Endothelial cell of umbilical vein (primary cell): ENCODE measurements around the gene AKAP13. TPM values are rescaled to one million over a fixed set of nuclear protein-coding genes. Genes with fewer than 3 reads are reported as not detected.

Experiments
- BruUV-seq: library from RNA; stranded (reverse); fragments of 400-500 nt; replicated peaks from 2 replicates; lab custom pipeline; 2021; lab: Mats Ljungman, UMichigan
- CTCF ChIA-PET: fragments of 300-600, 350-600 bp; sonication (Branson Sonifier 250); formaldehyde crosslinking; loops from one replicate; lab custom pipeline; 2021; ENCODE audit warnings: antibody characterized with exemption, inconsistent platforms; lab: Charles Lee
- POLR2A ChIA-PET: fragments of 300-600, 350-600 bp; sonication (Branson Sonifier 250); formaldehyde crosslinking; loops from one replicate; lab custom pipeline; 2021; ENCODE audit warnings: antibody characterized with exemption, inconsistent platforms; lab: Charles Lee
- DNase-seq: peaks from one replicate; pipeline ENCODE4 v3.0.0-alpha.2; 2011; ENCODE audit warnings: low read depth, low spot score
- FAIRE-seq: peaks from 2 replicates; lab custom pipeline; 2011; peaks lifted over from hg19 to GRCh38; lab: Jason Lieb, UNC
- H2AFZ ChIP-seq: 2 replicates; pipeline ENCODE4 v1.6.0; 2012; ENCODE audit warnings: low read depth, low read length, control low read depth, inconsistent platforms
- H3K27ac ChIP-seq: 2 replicates; pipeline ENCODE4 v1.5.1; 2011; ENCODE audit warnings: low read depth, mild to moderate bottlenecking, control low read depth, low read length, moderate library complexity; ENCODE audit not compliant: insufficient read depth
- H3K27me3 ChIP-seq, 2 experiments: 2 replicates each; pipeline versions ENCODE4 v1.6.0 to v1.6.1; 2011; ENCODE audit warnings: low read length in 2 of 2, mixed read lengths in 1 of 2; ENCODE audit not compliant: control insufficient read depth in 2 of 2, insufficient read depth in 2 of 2
- H3K36me3 ChIP-seq, 2 experiments: 2 replicates in 1 of 2; 3 replicates in 1 of 2; pipeline ENCODE4 v1.5.1; 2011; ENCODE audit warnings: low read length in 2 of 2, mild to moderate bottlenecking in 1 of 2, moderate library complexity in 1 of 2; ENCODE audit not compliant: control insufficient read depth in 2 of 2, insufficient read depth in 2 of 2; ENCODE audit errors: extremely low read depth in 1 of 2
- H3K4me1 ChIP-seq: 3 replicates; pipeline ENCODE4 v1.5.1; 2011; ENCODE audit warnings: mild to moderate bottlenecking, low read length; ENCODE audit not compliant: control insufficient read depth, insufficient read depth; ENCODE audit errors: extremely low read depth
- H3K4me2 ChIP-seq: 2 replicates; pipeline ENCODE4 v1.6.1; 2011; ENCODE audit warnings: low read length, control low read depth, mixed read lengths; ENCODE audit not compliant: insufficient read depth
- H3K4me3 ChIP-seq, 3 experiments: fragments of 200-600 bp in 1 of 3; sonication (generic), shearing (Covaris generic) in 1 of 3; replicated peaks in 1 of 3; 2 replicates each; pipeline ENCODE4 v1.5.1; 2011 to 2016; ENCODE audit warnings: control low read depth in 3 of 3, low read length in 3 of 3, mild to moderate bottlenecking in 2 of 3, inconsistent platforms in 1 of 3, low read depth in 1 of 3, moderate library complexity in 1 of 3; ENCODE audit not compliant: insufficient read depth in 1 of 3
- H3K79me2 ChIP-seq: 2 replicates; pipeline ENCODE4 v1.6.0; 2012; ENCODE audit warnings: low read length, inconsistent platforms; ENCODE audit not compliant: control insufficient read depth, insufficient read depth
- H3K9ac ChIP-seq: replicated peaks from 2 replicates; pipeline ENCODE3; 2011; ENCODE audit warnings: low read length, control low read depth; ENCODE audit not compliant: insufficient read depth; ENCODE audit errors: extremely low read depth
- H3K9me1 ChIP-seq: replicated peaks from 3 replicates; pipeline ENCODE4 v1.6.0; 2011; ENCODE audit warnings: mild to moderate bottlenecking, low read length; ENCODE audit not compliant: control insufficient read depth, insufficient read depth; ENCODE audit errors: extremely low read depth
- H3K9me3 ChIP-seq: replicated peaks from 2 replicates; pipeline ENCODE4 v1.5.1; 2012; ENCODE audit warnings: low read length, inconsistent platforms; ENCODE audit not compliant: control insufficient read depth, insufficient read depth
- H4K20me1 ChIP-seq: replicated peaks from 2 replicates; pipeline ENCODE3; 2011; ENCODE audit warnings: mild to moderate bottlenecking, low read length; ENCODE audit not compliant: control insufficient read depth, insufficient read depth; ENCODE audit errors: extremely low read depth
- CTCF ChIP-seq, 2 donors: IDR thresholded peaks; 1 replicate in 1 of 2; 2 replicates in 1 of 2; pipeline ENCODE4 v1.5.1; 2011; ENCODE audit warnings: low read length in 2 of 2, mild to moderate bottlenecking in 2 of 2, moderate library complexity in 2 of 2, control low read depth in 1 of 2, inconsistent platforms in 1 of 2, low read depth in 1 of 2; ENCODE audit not compliant: insufficient read depth in 1 of 2; ENCODE audit errors: extremely low read depth in 1 of 2
- EZH2 ChIP-seq: IDR thresholded peaks from 2 replicates; pipeline ENCODE4 v1.6.1; 2012; ENCODE audit warnings: borderline replicate concordance, low read depth, mild to moderate bottlenecking, moderate library complexity, low read length, inconsistent platforms; ENCODE audit not compliant: severe bottlenecking
- FOS ChIP-seq: IDR thresholded peaks from 2 replicates; pipeline ENCODE4 v1.6.1; 2011; ENCODE audit warnings: mild to moderate bottlenecking, low read length, moderate library complexity, borderline replicate concordance; ENCODE audit not compliant: insufficient read depth
- GATA2 ChIP-seq: IDR thresholded peaks from 2 replicates; pipeline ENCODE4 v1.7.0; 2011; ENCODE audit warnings: low read depth, mild to moderate bottlenecking, moderate library complexity, mixed read lengths, low read length; ENCODE audit not compliant: insufficient read length, insufficient read depth
- JUN ChIP-seq: IDR thresholded peaks from 2 replicates; pipeline ENCODE4 v1.6.1; 2011; ENCODE audit warnings: borderline replicate concordance, low read depth; ENCODE audit not compliant: insufficient read length, insufficient read depth
- MAX ChIP-seq: IDR thresholded peaks from 2 replicates; pipeline ENCODE4 v1.6.1; 2011; ENCODE audit not compliant: insufficient read depth, insufficient read length
- MYC ChIP-seq: IDR thresholded peaks from one replicate; pipeline ENCODE4 v1.6.1; 2011; ENCODE audit warnings: mild to moderate bottlenecking, low read depth, low read length
- POLR2A ChIP-seq: IDR thresholded peaks from 2 replicates; pipeline ENCODE4 v1.6.1; 2012; ENCODE audit warnings: low read depth, mild to moderate bottlenecking, control low read depth, low read length
- POLR2AphosphoS5 ChIP-seq: IDR thresholded peaks from 2 replicates; pipeline ENCODE4 v1.6.1; 2012; ENCODE audit warnings: low read depth, mild to moderate bottlenecking, control low read depth, low read length, moderate library complexity; ENCODE audit not compliant: insufficient read depth
- dilution Hi-C: fragments of 300-500 bp; cut with MboI; formaldehyde crosslinking; loops from one replicate; pipeline ENCODE4 v1.15.0; 2019; ENCODE audit warnings: low sequenced_read_pairs; ENCODE audit not compliant: extremely low pct_ligation_motif_present
- intact Hi-C: fragments of 100-400 bp; cut with micrococcal nuclease; formaldehyde crosslinking; loops from one replicate; pipeline ENCODE4 v1.10.0; 2022
- polyA plus RNA-seq, 4 experiments: library from polyadenylated mRNA; depleted of rRNA in 3 of 4; stranded (reverse) in 3 of 4; unstranded in 1 of 4; fragments of >200 nt; gene quantifications; 2 replicates each; pipeline versions ENCODE4 v1.2.1 to v1.2.3, GENCODE V29; 2011 to 2012; ENCODE audit warnings: missing spikeins in 1 of 4
- total RNA-seq: library from RNA; stranded (reverse); gene quantifications from 2 replicates; pipeline ENCODE4 v1.2.3, GENCODE V29; 2021

AKAP13 gene
- total and polyA plus RNA-seq, 2 donors (not counting 3 experiments of a cell fraction or from before 2014, with no cell fraction given): 22.8 to 87.8 TPM

DNA sequence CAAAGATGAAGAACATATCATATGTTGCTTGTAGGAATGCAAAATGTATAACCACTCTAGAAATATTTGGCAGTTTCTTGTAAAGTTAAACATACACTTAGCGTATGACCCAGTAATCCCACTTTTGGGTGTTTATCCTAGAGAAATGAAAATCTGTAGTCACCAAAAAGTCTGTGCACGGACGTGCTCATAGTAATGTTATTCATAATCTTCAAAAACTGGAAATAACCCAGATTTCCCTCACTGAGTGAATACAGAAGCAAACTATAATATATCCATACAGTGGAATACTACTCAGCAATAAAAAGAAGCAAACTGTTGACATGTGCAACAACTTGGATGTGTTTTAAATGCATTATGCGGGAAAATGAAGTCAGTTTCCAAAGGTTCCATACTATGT, 155.9 kb downstream of the AKAP13 start:
- intact Hi-C loops (no loop called here), dilution Hi-C loops (no loop called here)
- H3K4me1 ChIP-seq: no peaks in the 10 kb centered on the region
- H3K79me2 ChIP-seq: no peaks in the 10 kb centered on the region
- no peak overlapping the region for H3K27ac ChIP-seq
- CTCF ChIA-PET: no interaction called here
- POLR2A ChIA-PET: no interaction called here
- no peak for FAIRE-seq
- H2AFZ ChIP-seq: no peak overlapping the region
- no peaks in the 10 kb centered on the region for H3K9me3 ChIP-seq
- H3K9ac ChIP-seq: no peak overlapping the region
- BruUV-seq: no TSS peak
- H3K9me1 ChIP-seq: no peaks in the 10 kb centered on the region
- DNase-seq: no peak
- no peaks in the 10 kb centered on the region for H3K27me3 ChIP-seq
- TF ChIP-seq POLR2AphosphoS5: no peak
- TF ChIP-seq FOS: no peak
- TF ChIP-seq JUN: no peak
- no peak for TF ChIP-seq POLR2A
- no peak for TF ChIP-seq MYC
- TF ChIP-seq MAX: no peak
- TF ChIP-seq GATA2: no peak
- no peak for TF ChIP-seq CTCF (IDR thresholded peaks at IDR 0.05; ENCODE audit: extremely low read depth in 1 of 2, insufficient read depth in 1 of 2, low read depth in 1 of 2, low read length in 2 of 2)
- no peak for TF ChIP-seq EZH2
- H3K4me3 ChIP-seq: no peak overlapping the region
- peaks cover 0 to 4% of the 10 kb centered on the region in 2 experiments for H3K36me3 ChIP-seq
- peaks cover 4% of the 10 kb centered on the region for H4K20me1 ChIP-seq
- H3K4me2 ChIP-seq: no peak overlapping the region
